SK-N-MC (cell line): ENCODE measurements around the gene PDGFRA.

Source experiments
- EZH2 ChIP-seq: fragments of 200-600 bp; sonication (generic); IDR thresholded peaks from one replicate; pipeline ENCODE4 v1.6.1; 2017; ENCODE audit warnings: antibody characterized with exemption
- FOXP2 ChIP-seq: optimal IDR thresholded peaks from 2 replicates; pipeline ENCODE3; 2011; ENCODE audit warnings: mild to moderate bottlenecking, moderate library complexity; ENCODE audit not compliant: insufficient read depth; ENCODE audit errors: extremely low read length, control extremely low read depth

GRCh38 chr4:54290980-54291379, 61.9 kb downstream of the PDGFRA start:
- TF ChIP-seq EZH2 (no peak), FOXP2 (no peak)
